Mucosa of rectum (tissue), 2 donors: ENCODE results near the gene LMTK2.
"Not testable (repeated sequence)": the region's sequence is repeated elsewhere in the genome, so short reads cannot be mapped to it uniquely, and the experiment has no call there.

Experiments used
- H3K27ac ChIP-seq, 2 donors: one replicate each; pipeline ENCODE4 v1.7.0; 2013; ENCODE audit warnings: inconsistent platforms in 2 of 2, low read depth in 2 of 2, low read length in 2 of 2
- H3K27me3 ChIP-seq, 2 donors: one replicate each; pipeline ENCODE4 v1.7.0; 2013; ENCODE audit warnings: low read length in 2 of 2; ENCODE audit not compliant: control insufficient read depth in 2 of 2, insufficient read depth in 2 of 2
- H3K36me3 ChIP-seq, 2 donors: one replicate each; pipeline ENCODE4 v1.7.0; 2013; ENCODE audit warnings: low read length in 2 of 2; ENCODE audit not compliant: control insufficient read depth in 2 of 2, insufficient read depth in 2 of 2
- H3K4me1 ChIP-seq, 2 donors: one replicate each; pipeline ENCODE4 v1.7.0; 2013; ENCODE audit warnings: low read length in 2 of 2, mild to moderate bottlenecking in 1 of 2; ENCODE audit not compliant: control insufficient read depth in 2 of 2, insufficient read depth in 2 of 2
- H3K4me3 ChIP-seq, 2 donors: one replicate each; pipeline ENCODE4 v1.7.0; 2013; ENCODE audit warnings: low read length in 2 of 2
- H3K9ac ChIP-seq, 2 donors: one replicate each; pipeline ENCODE4 v1.7.0; 2013; ENCODE audit warnings: low read length in 2 of 2, low read depth in 1 of 2, mild to moderate bottlenecking in 1 of 2
- H3K9me3 ChIP-seq, 2 donors: one replicate each; pipeline ENCODE4 v1.7.0; 2013; ENCODE audit warnings: low read length in 2 of 2; ENCODE audit not compliant: control insufficient read depth in 2 of 2
- donor health status: healthy.
- donor health status: Normal muscosa, but diverticular disease.

LMTK2 gene

GRCh38 chr7:98120559-98120958, 13.9 kb downstream of the LMTK2 start:
- H3K36me3 ChIP-seq: no peaks in the 10 kb centered on the region
- H3K27me3 ChIP-seq: no peaks in the 10 kb centered on the region
- H3K9me3 ChIP-seq: no peaks in the 10 kb centered on the region
- H3K27ac ChIP-seq: no peak overlapping the region
- H3K4me1 ChIP-seq: no peaks in the 10 kb centered on the region
- no peak overlapping the region for H3K4me3 ChIP-seq
- no peak overlapping the region for H3K9ac ChIP-seq

GRCh38 chr7:98121388-98121787, 14.7 kb downstream of the LMTK2 start:
- not testable (repeated sequence) for H3K9me3 ChIP-seq, H3K36me3 ChIP-seq, H3K27me3 ChIP-seq, H3K27ac ChIP-seq, H3K9ac ChIP-seq, H3K4me1 ChIP-seq, H3K4me3 ChIP-seq

GRCh38 chr7:98123365-98123696, 16.7 kb downstream of the LMTK2 start:
- Histone ChIP-seq H3K9ac (no peak overlapping the region), H3K27me3 (no peaks in the 10 kb centered on the region), H3K27ac (no peak overlapping the region), H3K9me3 (no peaks in the 10 kb centered on the region), H3K4me1 (no peaks in the 10 kb centered on the region), H3K36me3 (no peaks in the 10 kb centered on the region), H3K4me3 (no peak overlapping the region)

- no peaks in the 10 kb centered on the region for H3K36me3 ChIP-seq
- H3K9ac ChIP-seq: no peak overlapping the region
- no peaks in the 10 kb centered on the region for H3K9me3 ChIP-seq
- H3K4me3 ChIP-seq: no peak overlapping the region
- H3K27ac ChIP-seq: no peak overlapping the region
- no peaks in the 10 kb centered on the region for H3K4me1 ChIP-seq
- no peaks in the 10 kb centered on the region for H3K27me3 ChIP-seq
Measured at GRCh38 chr7:98125759-98126158, 19.1 kb downstream of the LMTK2 start.

- H3K36me3 ChIP-seq: no peaks in the 10 kb centered on the region
- no peak overlapping the region for H3K9ac ChIP-seq
- no peak overlapping the region for H3K4me3 ChIP-seq
- H3K27me3 ChIP-seq: no peaks in the 10 kb centered on the region
- peaks cover 5 to 7% of the 10 kb centered on the region in 2 donors for H3K4me1 ChIP-seq
- no peak overlapping the region for H3K27ac ChIP-seq
- H3K9me3 ChIP-seq: no peaks in the 10 kb centered on the region
Measured at GRCh38 chr7:98126311-98127142, 19.9 kb downstream of the LMTK2 start.

GRCh38 chr7:98128346-98128745, 21.7 kb downstream of the LMTK2 start:
- no peaks in the 10 kb centered on the region for H3K36me3 ChIP-seq
- H3K9ac ChIP-seq: no peak overlapping the region
- no peaks in the 10 kb centered on the region for H3K27me3 ChIP-seq
- H3K4me1 ChIP-seq: peaks cover 19 to 23% of the 10 kb centered on the region in 2 donors
- no peak overlapping the region for H3K27ac ChIP-seq
- H3K9me3 ChIP-seq: no peaks in the 10 kb centered on the region
- no peak overlapping the region for H3K4me3 ChIP-seq

- Histone ChIP-seq H3K4me1 (peaks cover 30 to 36% of the 10 kb centered on the region in 2 donors), H3K27ac (peak overlapping the region; percentile 79 to 84)
Measured at GRCh38 chr7:98130959-98131358, 24.3 kb downstream of the LMTK2 start.

GRCh38 chr7:98133181-98133580, 26.5 kb downstream of the LMTK2 start:
- Histone ChIP-seq H3K27ac (peak overlapping the region; percentile 62 to 70), H3K36me3 (peaks cover 0 to 3% of the 10 kb centered on the region in 2 donors), H3K27me3 (no peaks in the 10 kb centered on the region), H3K4me1 (peaks cover 30 to 36% of the 10 kb centered on the region in 2 donors), H3K9ac (peak overlapping the region in 1 of 2 donors; percentile 44), H3K9me3 (no peaks in the 10 kb centered on the region), H3K4me3 (peak overlapping the region in 1 of 2 donors; percentile 46)

More at GRCh38 chr7:98130959-98131358, 24.3 kb downstream of the LMTK2 start:
- Histone ChIP-seq H3K4me3 (no peak overlapping the region), H3K36me3 (no peaks in the 10 kb centered on the region), H3K9ac (peak overlapping the region; percentile 28 to 35), H3K9me3 (no peaks in the 10 kb centered on the region), H3K27me3 (no peaks in the 10 kb centered on the region)

GRCh38 chr7:98133621-98134303, 27.1 kb downstream of the LMTK2 start:
- H3K27ac ChIP-seq: peak overlapping the region in 1 of 2 donors; percentile 18
- H3K9ac ChIP-seq: no peak overlapping the region
- no peaks in the 10 kb centered on the region for H3K27me3 ChIP-seq
- H3K9me3 ChIP-seq: no peaks in the 10 kb centered on the region
- no peak overlapping the region for H3K4me3 ChIP-seq
- peaks cover 30 to 36% of the 10 kb centered on the region in 2 donors for H3K4me1 ChIP-seq
- peaks cover 3 to 9% of the 10 kb centered on the region in 2 donors for H3K36me3 ChIP-seq

- H3K27me3 ChIP-seq: no peaks in the 10 kb centered on the region
- H3K27ac ChIP-seq: no peak overlapping the region
- no peak overlapping the region for H3K4me3 ChIP-seq
- no peaks in the 10 kb centered on the region for H3K9me3 ChIP-seq
- no peak overlapping the region for H3K9ac ChIP-seq
- H3K4me1 ChIP-seq: peaks cover 30 to 36% of the 10 kb centered on the region in 2 donors
- peaks cover 7 to 12% of the 10 kb centered on the region in 2 donors for H3K36me3 ChIP-seq
Measured at GRCh38 chr7:98134420-98135228, 28.0 kb downstream of the LMTK2 start.
